PC-3 (cell line): ENCODE results near the gene ZNF628.

ENCODE experiments used
- EZH2 ChIP-seq: fragments of 300-600 bp; sonication (generic); IDR thresholded peaks from one replicate; pipeline ENCODE4 v1.6.1; 2017; ENCODE audit warnings: antibody characterized with exemption, mild to moderate bottlenecking, low read length; ENCODE audit not compliant: unreplicated experiment
- EZH2phosphoT487 ChIP-seq: fragments of 300-600 bp; sonication (generic); IDR thresholded peaks from 2 replicates; pipeline ENCODE4 v1.6.1; 2018; ENCODE audit warnings: mild to moderate bottlenecking, antibody characterized with exemption, low read length, borderline replicate concordance
- TF ChIP-seq, protein P1 (sequence below): fragments of 300-600 bp; sonication (generic); conservative IDR thresholded peaks from 2 replicates; pipeline ENCODE4 v1.5.1; 2017; ENCODE audit warnings: antibody characterized with exemption, low read depth, mild to moderate bottlenecking, low read length

DNA sequence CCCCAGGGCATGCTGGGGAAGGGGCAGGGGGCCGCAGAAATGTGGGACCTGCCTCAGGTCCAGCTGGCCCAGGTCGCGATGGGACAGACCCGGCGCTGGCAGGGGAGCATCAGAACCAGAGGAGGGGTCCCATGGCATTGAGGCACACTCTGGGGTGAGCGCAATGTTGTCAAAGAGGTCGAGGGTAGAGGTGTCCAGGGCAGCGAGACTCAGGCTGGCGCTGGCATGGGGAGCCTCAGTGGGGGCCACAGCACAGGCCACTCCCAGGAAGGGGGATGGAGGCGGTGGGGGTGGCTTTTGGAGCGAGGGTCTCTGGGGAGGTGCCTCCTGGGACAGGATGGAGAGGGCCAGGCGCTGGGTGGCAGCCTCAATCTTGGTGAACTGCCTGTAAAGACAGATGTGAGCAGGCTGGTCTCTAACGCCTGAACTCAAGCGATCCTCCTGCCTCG, 12.8 kb upstream of the ZNF628 start:
- TF ChIP-seq, protein P1, sequence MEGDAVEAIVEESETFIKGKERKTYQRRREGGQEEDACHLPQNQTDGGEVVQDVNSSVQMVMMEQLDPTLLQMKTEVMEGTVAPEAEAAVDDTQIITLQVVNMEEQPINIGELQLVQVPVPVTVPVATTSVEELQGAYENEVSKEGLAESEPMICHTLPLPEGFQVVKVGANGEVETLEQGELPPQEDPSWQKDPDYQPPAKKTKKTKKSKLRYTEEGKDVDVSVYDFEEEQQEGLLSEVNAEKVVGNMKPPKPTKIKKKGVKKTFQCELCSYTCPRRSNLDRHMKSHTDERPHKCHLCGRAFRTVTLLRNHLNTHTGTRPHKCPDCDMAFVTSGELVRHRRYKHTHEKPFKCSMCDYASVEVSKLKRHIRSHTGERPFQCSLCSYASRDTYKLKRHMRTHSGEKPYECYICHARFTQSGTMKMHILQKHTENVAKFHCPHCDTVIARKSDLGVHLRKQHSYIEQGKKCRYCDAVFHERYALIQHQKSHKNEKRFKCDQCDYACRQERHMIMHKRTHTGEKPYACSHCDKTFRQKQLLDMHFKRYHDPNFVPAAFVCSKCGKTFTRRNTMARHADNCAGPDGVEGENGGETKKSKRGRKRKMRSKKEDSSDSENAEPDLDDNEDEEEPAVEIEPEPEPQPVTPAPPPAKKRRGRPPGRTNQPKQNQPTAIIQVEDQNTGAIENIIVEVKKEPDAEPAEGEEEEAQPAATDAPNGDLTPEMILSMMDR = no peak
- TF ChIP-seq EZH2phosphoT487 (no peak), EZH2 (no peak)
